Activated T-helper 1 cell treated with anti-CD3 and anti-CD28 coated beads, Interleukin-12 subunit alpha, Interleukin-12 subunit beta, Interleukin-2, Interleukin-4 antibody, amounts not matched to agents 30 ng/mL and 10 ng/mL and 1 ng/mL, durations not matched to agents 14 hours and 24 hours and 36 hours (primary cell): Measurements from ENCODE around the gene TRAPPC2L. TPM values are rescaled to one million over a fixed set of nuclear protein-coding genes. Genes with fewer than 3 reads are reported as not detected.
"Not testable (repeated sequence)": the region's sequence is repeated elsewhere in the genome, so short reads cannot be mapped to it uniquely, and the experiment has no call there.

ENCODE experiments used
- DNase-seq: peaks from one replicate; pipeline ENCODE4 v3.0.0; 2021; ENCODE audit warnings: low spot score
- H3K27ac Mint-ChIP-seq: one replicate; pipeline ENCODE4 v1.8.0; 2021; ENCODE audit warnings: mild to moderate bottlenecking, mixed read lengths
- H3K27me3 Mint-ChIP-seq: one replicate; pipeline ENCODE4 v1.8.0; 2022; ENCODE audit warnings: mild to moderate bottlenecking, moderate library complexity, mixed read lengths; ENCODE audit not compliant: insufficient read depth
- H3K36me3 Mint-ChIP-seq: one replicate; pipeline ENCODE4 v1.8.0; 2021; ENCODE audit warnings: low read depth, mixed read lengths
- H3K4me1 Mint-ChIP-seq: one replicate; pipeline ENCODE4 v1.8.0; 2021; ENCODE audit warnings: low read depth, mixed read lengths
- H3K4me3 Mint-ChIP-seq: one replicate; pipeline ENCODE4 v1.8.0; 2021; ENCODE audit warnings: mild to moderate bottlenecking, moderate library complexity, mixed read lengths
- H3K9me3 Mint-ChIP-seq: one replicate; pipeline ENCODE4 v1.8.0; 2021; ENCODE audit warnings: mixed read lengths
- intact Hi-C: fragments of 100-400 bp; cut with micrococcal nuclease; formaldehyde crosslinking; loops from one replicate; pipeline ENCODE4 v1.15.1; 2024
- total RNA-seq: library from RNA; stranded (reverse); gene quantifications from 2 replicates; pipeline ENCODE4 v1.2.3, GENCODE V29; 2022

TRAPPC2L gene
- total RNA-seq, 1 donor from 2014 or later, result 65.4 TPM

- no peak overlapping the region for H3K4me3 Mint-ChIP-seq
- no peak overlapping the region for H3K27ac Mint-ChIP-seq
- no peak for DNase-seq
- H3K4me1 Mint-ChIP-seq, result no peaks in the 10 kb centered on the region
- no peaks in the 10 kb centered on the region for H3K36me3 Mint-ChIP-seq
- H3K9me3 Mint-ChIP-seq, result no peaks in the 10 kb centered on the region
- intact Hi-C loops, result no loop called here
- peaks cover 2% of the 10 kb centered on the region for H3K27me3 Mint-ChIP-seq
These were observed 34.2 kb downstream of the TRAPPC2L start for GRCh38 chr16:88891083-88891482.

- Mint-ChIP-seq H3K4me1 (no peaks in the 10 kb centered on the region), H3K27ac (no peak overlapping the region), H3K4me3 (no peak overlapping the region), H3K36me3 (no peaks in the 10 kb centered on the region), H3K9me3 (no peaks in the 10 kb centered on the region), H3K27me3 (peaks cover 2% of the 10 kb centered on the region)
- no peak for DNase-seq
- intact Hi-C loops, result no loop called here
These were observed 35.1 kb downstream of the TRAPPC2L start for GRCh38 chr16:88892065-88892464.

- Mint-ChIP-seq H3K27me3 (peaks cover 2% of the 10 kb centered on the region), H3K27ac (no peak overlapping the region)
These were observed 36.4 kb downstream of the TRAPPC2L start for GRCh38 chr16:88893127-88893968.

GRCh38 chr16:88894266-88894665 lies 37.3 kb downstream of the TRAPPC2L start:
- H3K4me3 Mint-ChIP-seq, intact Hi-C loops, H3K9me3 Mint-ChIP-seq, H3K4me1 Mint-ChIP-seq, H3K27me3 Mint-ChIP-seq, H3K36me3 Mint-ChIP-seq, H3K27ac Mint-ChIP-seq, DNase-seq: not testable (repeated sequence)

More at GRCh38 chr16:88893127-88893968, 36.4 kb downstream of the TRAPPC2L start:
- Mint-ChIP-seq H3K4me3 (no peak overlapping the region), H3K4me1 (no peaks in the 10 kb centered on the region), H3K36me3 (no peaks in the 10 kb centered on the region), H3K9me3 (no peaks in the 10 kb centered on the region)
- intact Hi-C loops, result no loop called here
- DNase-seq, result no peak

- Mint-ChIP-seq H3K4me3 (no peak overlapping the region), H3K36me3 (no peaks in the 10 kb centered on the region), H3K9me3 (no peaks in the 10 kb centered on the region), H3K27me3 (peaks cover 2% of the 10 kb centered on the region), H3K27ac (no peak overlapping the region), H3K4me1 (no peaks in the 10 kb centered on the region)
- intact Hi-C loops, result no loop called here
- DNase-seq, result no peak
These were observed 37.9 kb downstream of the TRAPPC2L start for GRCh38 chr16:88894681-88895300.

- intact Hi-C loops, result no loop called here
- DNase-seq, result no peak
- no peaks in the 10 kb centered on the region for H3K36me3 Mint-ChIP-seq
- no peaks in the 10 kb centered on the region for H3K4me1 Mint-ChIP-seq
- no peaks in the 10 kb centered on the region for H3K9me3 Mint-ChIP-seq
- H3K4me3 Mint-ChIP-seq, result no peak overlapping the region
- no peak overlapping the region for H3K27ac Mint-ChIP-seq
- peaks cover 2% of the 10 kb centered on the region for H3K27me3 Mint-ChIP-seq
These were observed 38.4 kb downstream of the TRAPPC2L start for GRCh38 chr16:88895335-88895734.

- Mint-ChIP-seq H3K4me1 (no peaks in the 10 kb centered on the region), H3K9me3 (no peaks in the 10 kb centered on the region), H3K4me3 (no peak overlapping the region), H3K36me3 (no peaks in the 10 kb centered on the region), H3K27ac (no peak overlapping the region), H3K27me3 (no peaks in the 10 kb centered on the region)
- no peak for DNase-seq
- intact Hi-C loops, result no loop called here
These were observed 39.5 kb downstream of the TRAPPC2L start for GRCh38 chr16:88896238-88897070.

GRCh38 chr16:88897696-88898425 lies 40.9 kb downstream of the TRAPPC2L start:
- no peaks in the 10 kb centered on the region for H3K27me3 Mint-ChIP-seq
- H3K4me1 Mint-ChIP-seq, result no peaks in the 10 kb centered on the region
- intact Hi-C loops, result no loop called here
- H3K9me3 Mint-ChIP-seq, result no peaks in the 10 kb centered on the region
- H3K36me3 Mint-ChIP-seq, result no peaks in the 10 kb centered on the region
- H3K4me3 Mint-ChIP-seq, result no peak overlapping the region
- H3K27ac Mint-ChIP-seq, result no peak overlapping the region
- DNase-seq, result no peak

GRCh38 chr16:88899901-88900661 lies 43.2 kb downstream of the TRAPPC2L start:
- no peak overlapping the region for H3K27ac Mint-ChIP-seq
- intact Hi-C loops, result no loop called here
- no peak for DNase-seq
- H3K9me3 Mint-ChIP-seq, result no peaks in the 10 kb centered on the region
- H3K36me3 Mint-ChIP-seq, result no peaks in the 10 kb centered on the region
- H3K4me1 Mint-ChIP-seq, result no peaks in the 10 kb centered on the region
- H3K27me3 Mint-ChIP-seq, result no peaks in the 10 kb centered on the region
- no peak overlapping the region for H3K4me3 Mint-ChIP-seq

GRCh38 chr16:88900662-88901052 lies 43.7 kb downstream of the TRAPPC2L start:
- no peaks in the 10 kb centered on the region for H3K27me3 Mint-ChIP-seq
- no peaks in the 10 kb centered on the region for H3K9me3 Mint-ChIP-seq

GRCh38 chr16:88901718-88902337 lies 44.9 kb downstream of the TRAPPC2L start:
- H3K9me3 Mint-ChIP-seq, result no peaks in the 10 kb centered on the region
- no peak overlapping the region for H3K4me3 Mint-ChIP-seq
- no peak for DNase-seq
- no peaks in the 10 kb centered on the region for H3K4me1 Mint-ChIP-seq
- peaks cover 2% of the 10 kb centered on the region for H3K27me3 Mint-ChIP-seq
- H3K27ac Mint-ChIP-seq, result no peak overlapping the region
- intact Hi-C loops, result no loop called here
- no peaks in the 10 kb centered on the region for H3K36me3 Mint-ChIP-seq

More at GRCh38 chr16:88900662-88901052, 43.7 kb downstream of the TRAPPC2L start:
- no peaks in the 10 kb centered on the region for H3K36me3 Mint-ChIP-seq
- no peaks in the 10 kb centered on the region for H3K4me1 Mint-ChIP-seq
- DNase-seq, result no peak
- H3K27ac Mint-ChIP-seq, result no peak overlapping the region
- intact Hi-C loops, result no loop called here
- H3K4me3 Mint-ChIP-seq, result no peak overlapping the region
